Sigmoid colon (tissue), 7 donors: ENCODE measurements around the gene GBF1. TPM values are rescaled to one million over a fixed set of nuclear protein-coding genes. Genes with fewer than 3 reads are reported as not detected.

ENCODE experiments used
- DNase-seq: peaks from one replicate; pipeline ENCODE4 v3.0.0-alpha.2; 2019
- H3K27ac ChIP-seq, 4 donors: fragments of 200-600 bp; sonication (generic); one replicate each; pipeline ENCODE4 v1.5.1; 2016 to 2019; ENCODE audit warnings: mild to moderate bottlenecking in 1 of 4
- H3K27me3 ChIP-seq, 3 donors: fragments of 200-600 bp; sonication (generic); one replicate each; pipeline ENCODE4 v1.5.1; 2019; ENCODE audit warnings: mild to moderate bottlenecking in 1 of 3
- H3K36me3 ChIP-seq, 4 donors: fragments of 200-600 bp; sonication (generic); one replicate each; pipeline ENCODE4 v1.5.1; 2016 to 2019
- H3K4me1 ChIP-seq, 4 donors: fragments of 200-600 bp; sonication (generic); one replicate each; pipeline ENCODE4 v1.5.1; 2017 to 2019
- H3K4me3 ChIP-seq, 4 donors: fragments of 200-600 bp; sonication (generic); one replicate each; pipeline ENCODE4 v1.5.1; 2017 to 2019; ENCODE audit warnings: mild to moderate bottlenecking in 2 of 4, moderate library complexity in 1 of 4
- H3K9me3 ChIP-seq, 4 donors: fragments of 200-600 bp in 3 of 4; sonication (generic) in 3 of 4; one replicate each; pipeline versions ENCODE4 v1.5.1 to v1.6.1; 2013 to 2019
- EP300 ChIP-seq, 4 donors: sonication (generic); formaldehyde crosslinking; IDR thresholded peaks; one replicate each; pipeline ENCODE4 v1.6.1; 2017; ENCODE audit warnings: antibody characterized with exemption in 4 of 4
- POLR2A ChIP-seq, 2 donors: fragments of 450-650 bp; IDR thresholded peaks; one replicate each; pipeline ENCODE4 v1.6.1; 2016; ENCODE audit warnings: antibody characterized with exemption in 2 of 2, mild to moderate bottlenecking in 2 of 2, moderate library complexity in 2 of 2
- POLR2AphosphoS5 ChIP-seq, 4 donors: sonication (generic); formaldehyde crosslinking; IDR thresholded peaks; one replicate each; pipeline ENCODE4 v1.6.1; 2017; ENCODE audit warnings: antibody characterized with exemption in 4 of 4
- WGBS, 2 donors: extraction: QIAGEN DNeasy Blood & Tissue Kit; methylation state at CpG; one replicate each; pipeline ENCODE4 v1.1.7; 2013; 5-methylcytosine and 5-hydroxymethylcytosine counted together
- intact Hi-C: fragments of 100-400 bp; cut with DNase I; formaldehyde crosslinking; loops from one replicate; pipeline ENCODE4 v1.15.1; 2023
- polyA plus RNA-seq, 3 donors: library from polyadenylated mRNA; stranded (reverse); fragments of 200-250 nt; gene quantifications; one replicate each; pipeline ENCODE4 v1.2.3, GENCODE V29; 2013
- total RNA-seq, 4 donors: library from RNA; depleted of rRNA; stranded (reverse); fragments of >200 nt; gene quantifications; one replicate each; pipeline ENCODE4 v1.1.0, GENCODE V29; 2016
- TF ChIP-seq, protein P1 (sequence below), 4 experiments: fragments of 450-650 bp in 3 of 4; fragments of 200-600 bp in 1 of 4; IDR thresholded peaks; one replicate each; pipeline ENCODE4 v1.5.1; 2016 to 2019; ENCODE audit warnings: antibody characterized with exemption in 4 of 4, mild to moderate bottlenecking in 3 of 4, moderate library complexity in 2 of 4
- donor health status: healthy with polysubstance abuse.
- donor health status: Bipolar disorder and iron deficiency.
- donor health status: healthy.

GBF1 gene
- total and polyA plus RNA-seq, 7 donors, result 8.4 to 38.2 (median 18.5) TPM

DNA sequence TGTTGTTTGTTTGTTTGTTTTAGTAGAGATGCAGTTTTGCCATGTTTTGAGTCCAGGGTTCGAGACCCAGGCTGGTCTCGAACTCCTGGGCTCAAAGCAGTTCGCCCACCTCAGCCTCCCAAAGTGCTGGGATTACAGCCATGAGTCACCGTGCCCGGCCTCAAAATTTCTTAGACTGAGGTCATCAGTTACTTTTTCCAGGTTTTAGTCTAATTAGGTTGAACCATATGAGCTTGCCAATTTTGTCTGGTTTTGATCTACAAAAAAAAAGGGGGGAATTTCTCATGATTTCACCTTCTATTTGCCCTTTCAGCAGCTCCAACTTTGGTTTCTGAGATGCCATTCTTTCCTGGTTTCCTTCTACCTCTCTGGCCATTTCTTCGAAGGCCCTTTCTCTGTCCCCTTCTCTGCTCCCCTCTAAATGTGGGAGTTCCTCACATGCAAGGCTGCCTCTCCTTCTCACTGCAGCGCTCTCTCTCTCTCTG lies 181.5 kb downstream of the GBF1 start:
- H3K27me3 ChIP-seq, result no peaks in the 10 kb centered on the region
- H3K36me3 ChIP-seq, result peaks cover 10 to 24% (median 11%) of the 10 kb centered on the region in 4 donors
- H3K4me1 ChIP-seq, result peaks cover 0 to 24% (median 22%) of the 10 kb centered on the region in 4 donors
- no peaks in the 10 kb centered on the region for H3K9me3 ChIP-seq
- intact Hi-C loops, result loop anchor here (5.0 kb wide), 1 partner anchor 185 kb away; the partner anchor contains the start of gene PITX3
- H3K4me3 ChIP-seq, result no peak overlapping the region
- no peak for DNase-seq
- TF ChIP-seq EP300 (IDR thresholded peaks at IDR 0.05), result no peak
- no peak for TF ChIP-seq POLR2AphosphoS5 (IDR thresholded peaks at IDR 0.05)
- TF ChIP-seq, protein P1, sequence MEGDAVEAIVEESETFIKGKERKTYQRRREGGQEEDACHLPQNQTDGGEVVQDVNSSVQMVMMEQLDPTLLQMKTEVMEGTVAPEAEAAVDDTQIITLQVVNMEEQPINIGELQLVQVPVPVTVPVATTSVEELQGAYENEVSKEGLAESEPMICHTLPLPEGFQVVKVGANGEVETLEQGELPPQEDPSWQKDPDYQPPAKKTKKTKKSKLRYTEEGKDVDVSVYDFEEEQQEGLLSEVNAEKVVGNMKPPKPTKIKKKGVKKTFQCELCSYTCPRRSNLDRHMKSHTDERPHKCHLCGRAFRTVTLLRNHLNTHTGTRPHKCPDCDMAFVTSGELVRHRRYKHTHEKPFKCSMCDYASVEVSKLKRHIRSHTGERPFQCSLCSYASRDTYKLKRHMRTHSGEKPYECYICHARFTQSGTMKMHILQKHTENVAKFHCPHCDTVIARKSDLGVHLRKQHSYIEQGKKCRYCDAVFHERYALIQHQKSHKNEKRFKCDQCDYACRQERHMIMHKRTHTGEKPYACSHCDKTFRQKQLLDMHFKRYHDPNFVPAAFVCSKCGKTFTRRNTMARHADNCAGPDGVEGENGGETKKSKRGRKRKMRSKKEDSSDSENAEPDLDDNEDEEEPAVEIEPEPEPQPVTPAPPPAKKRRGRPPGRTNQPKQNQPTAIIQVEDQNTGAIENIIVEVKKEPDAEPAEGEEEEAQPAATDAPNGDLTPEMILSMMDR (IDR thresholded peaks at IDR 0.05), result no peak
- no peak for TF ChIP-seq POLR2A (IDR thresholded peaks at IDR 0.05)
- no peak overlapping the region for H3K27ac ChIP-seq
- WGBS, 2 donors, result 92% methylated on average over 7 of the region's 7 CpGs

DNA sequence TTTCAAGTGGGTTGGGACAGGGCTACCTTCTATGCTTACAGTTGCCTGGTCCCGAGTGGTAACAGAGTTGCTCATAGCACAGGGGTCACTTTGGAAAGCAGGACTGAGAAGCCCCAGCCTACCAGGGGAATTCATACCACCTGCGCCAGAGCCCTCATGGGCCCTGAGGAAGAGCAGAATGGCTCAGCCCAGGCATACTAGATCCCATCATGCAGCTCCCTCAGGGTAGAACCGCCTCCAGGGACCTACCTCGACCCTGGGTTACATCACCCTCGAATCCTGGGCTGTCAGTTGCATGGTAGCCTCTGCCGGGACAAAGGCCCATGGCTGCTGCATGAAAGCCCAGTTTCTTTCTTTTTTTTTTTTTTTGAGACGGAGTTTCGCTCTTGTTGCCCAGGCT lies 184.1 kb downstream of the GBF1 start:
- WGBS, 2 donors, result 91 to 92% methylated on average over 8 of the region's 8 CpGs
- H3K36me3 ChIP-seq, result peaks cover 0 to 6% (median 2%) of the 10 kb centered on the region in 4 donors
- intact Hi-C loops, result loop anchor here (5.0 kb wide), 1 partner anchor 187 kb away; the partner anchor contains the start of gene PITX3
- no peak for DNase-seq
- H3K27me3 ChIP-seq, result peaks cover 0 to 13% (median 5%) of the 10 kb centered on the region in 3 donors
- TF ChIP-seq, protein P1 (IDR thresholded peaks at IDR 0.05), result no peak
- TF ChIP-seq POLR2A (IDR thresholded peaks at IDR 0.05) (no peak), EP300 (IDR thresholded peaks at IDR 0.05) (no peak), POLR2AphosphoS5 (IDR thresholded peaks at IDR 0.05) (no peak)
- peaks cover 0 to 16% (median 12%) of the 10 kb centered on the region in 4 donors for H3K4me1 ChIP-seq
- no peak overlapping the region for H3K4me3 ChIP-seq
- H3K27ac ChIP-seq, result no peak overlapping the region
- no peaks in the 10 kb centered on the region for H3K9me3 ChIP-seq

DNA sequence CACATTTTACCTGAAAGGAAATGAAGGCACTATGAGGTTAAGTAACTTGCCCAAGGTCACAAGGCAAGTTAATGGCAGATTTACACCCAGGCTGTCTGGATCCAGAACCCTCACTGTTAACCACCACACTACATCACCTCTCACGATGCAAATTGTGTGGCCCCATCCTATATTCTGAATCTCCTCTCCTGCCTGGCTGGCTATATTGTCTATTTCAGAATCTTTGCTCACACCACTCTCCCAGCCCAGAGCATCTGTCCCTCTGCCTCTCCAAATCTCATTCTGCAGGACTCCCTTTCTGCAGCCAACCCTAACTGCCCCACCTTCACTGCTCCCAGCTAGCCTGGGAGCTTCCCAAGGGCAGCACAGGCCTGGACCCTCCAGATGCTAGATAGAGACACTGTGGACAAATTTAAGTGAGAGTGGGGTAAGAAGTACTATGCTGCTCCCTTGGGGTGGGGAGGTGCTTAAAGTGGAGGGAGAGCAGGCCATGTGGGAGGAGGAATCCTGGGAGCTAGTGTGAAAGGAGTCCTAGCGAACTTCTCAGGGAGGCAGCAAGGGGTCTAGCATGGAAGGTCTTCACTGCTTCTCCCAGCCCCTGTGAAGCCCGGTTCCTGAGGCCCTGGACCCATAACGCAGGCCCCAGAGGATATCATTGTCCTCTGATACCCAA lies 186.3 kb downstream of the GBF1 start:
- WGBS, 2 donors, result 15 to 22% methylated on average over 4 of the region's 4 CpGs
- no peak for DNase-seq
- intact Hi-C loops, result loop anchor here (2.0 kb wide), 1 partner anchor 19 kb away; the partner anchor contains the start of gene C10orf95
- peak overlapping the region; percentile 84 to 95 (median 86) for H3K27ac ChIP-seq
- peaks cover 0 to 28% (median 5%) of the 10 kb centered on the region in 3 donors for H3K27me3 ChIP-seq
- peaks cover 0 to 16% (median 12%) of the 10 kb centered on the region in 4 donors for H3K4me1 ChIP-seq
- no peak for TF ChIP-seq EP300 (IDR thresholded peaks at IDR 0.05)
- TF ChIP-seq POLR2A (IDR thresholded peaks at IDR 0.05), result no peak
- TF ChIP-seq, protein P1 (IDR thresholded peaks at IDR 0.05), result no peak
- no peak for TF ChIP-seq POLR2AphosphoS5 (IDR thresholded peaks at IDR 0.05)
- peak overlapping the region; percentile 83 to 99 (median 90) for H3K4me3 ChIP-seq
- H3K36me3 ChIP-seq, result no peaks in the 10 kb centered on the region
- no peaks in the 10 kb centered on the region for H3K9me3 ChIP-seq

Other genes starting within 250 kb of the GBF1 start
- 10 to 100 TPM; 18.5 to 23.2 (median 21.0) TPM for gene ARMH3, start 189.4 kb upstream of the GBF1 start, total RNA-seq
- gene ARMH3, start 189.4 kb upstream of the GBF1 start, polyA plus RNA-seq, result 10 to 100 TPM; 17.4 to 22.8 (median 18.5) TPM
- 10 to 100 TPM; 12.5 to 18.9 (median 17.2) TPM for gene HPS6, start 180.2 kb upstream of the GBF1 start, total RNA-seq
- gene HPS6, start 180.2 kb upstream of the GBF1 start, polyA plus RNA-seq, result 10 to 100 TPM in 2 of 3 donors, 1 to 10 TPM in 1; 9.0 to 13.4 (median 11.6) TPM
- gene LDB1, start 125.2 kb upstream of the GBF1 start, total RNA-seq, result 10 to 100 TPM; 62.1 to 88.4 (median 76.4) TPM
- gene LDB1, start 125.2 kb upstream of the GBF1 start, polyA plus RNA-seq, result 10 to 100 TPM; 10.4 to 34.0 (median 15.6) TPM
- gene PPRC1, start 112.5 kb upstream of the GBF1 start, total RNA-seq, result 10 to 100 TPM; 11.0 to 39.9 (median 13.0) TPM
- gene PPRC1, start 112.5 kb upstream of the GBF1 start, polyA plus RNA-seq, result 10 to 100 TPM in 1 of 3 donors, 1 to 10 TPM in 2; 4.2 to 22.2 (median 4.2) TPM
- 10 to 100 TPM; 30.2 to 50.0 (median 44.8) TPM for gene NOLC1, start 93.1 kb upstream of the GBF1 start, total RNA-seq
- 10 to 100 TPM; 14.4 to 51.4 (median 20.1) TPM for gene NOLC1, start 93.1 kb upstream of the GBF1 start, polyA plus RNA-seq
- gene ELOVL3, start 19.2 kb upstream of the GBF1 start, total RNA-seq, result under 1 TPM in 1 of 4 donors, not detected in 3; 0.71 TPM
- under 1 TPM in 1 of 3 donors, not detected in 2; 0.45 TPM for gene ELOVL3, start 19.2 kb upstream of the GBF1 start, polyA plus RNA-seq
- gene PITX3, start 4.0 kb upstream of the GBF1 start, total RNA-seq, result not detected
- gene PITX3, start 4.0 kb upstream of the GBF1 start, polyA plus RNA-seq, result not detected
- gene NFKB2, start 150.2 kb downstream of the GBF1 start, total RNA-seq, result 10 to 100 TPM; 29.6 to 41.1 (median 36.0) TPM
- gene NFKB2, start 150.2 kb downstream of the GBF1 start, polyA plus RNA-seq, result 10 to 100 TPM in 2 of 3 donors, 1 to 10 TPM in 1; 5.4 to 41.5 (median 11.1) TPM
- gene PSD, start 173.3 kb downstream of the GBF1 start, total RNA-seq, result 100 to 1,000 TPM; 343 to 449 (median 417) TPM
- gene PSD, start 173.3 kb downstream of the GBF1 start, polyA plus RNA-seq, result 10 to 100 TPM in 1 of 3 donors, 1 to 10 TPM in 1, under 1 TPM in 1; 0.69 to 23.3 (median 6.0) TPM
- gene FBXL15, start 175.3 kb downstream of the GBF1 start, total RNA-seq, result 10 to 100 TPM; 19.7 to 51.3 (median 34.2) TPM
- 10 to 100 TPM; 19.0 to 36.7 (median 21.0) TPM for gene FBXL15, start 175.3 kb downstream of the GBF1 start, polyA plus RNA-seq
- gene CUEDC2, start 187.0 kb downstream of the GBF1 start, total RNA-seq, result 10 to 100 TPM; 65.2 to 93.5 (median 82.4) TPM
- gene CUEDC2, start 187.0 kb downstream of the GBF1 start, polyA plus RNA-seq, result 10 to 100 TPM; 30.0 to 47.7 (median 33.3) TPM
- gene C10orf95, start 206.0 kb downstream of the GBF1 start, total RNA-seq, result under 1 TPM in 1 of 4 donors, not detected in 3; 0.36 TPM
- 1 to 10 TPM in 2 of 3 donors, under 1 TPM in 1; 0.92 to 2.4 (median 1.1) TPM for gene C10orf95, start 206.0 kb downstream of the GBF1 start, polyA plus RNA-seq